ENCODE results near the gene CMTM4.
"Not testable (repeated sequence)": the region's sequence is repeated elsewhere in the genome, so short reads cannot be mapped to it uniquely, and the experiment has no call there.

Gene CMTM4

GRCh38 chr16:66662445-66663194, 33.9 kb downstream of the CMTM4 start:
- peak in 1 of 2 experiments; percentile 32 for DNase-seq (ENCODE audit: low read depth in 1 of 2, low spot score in 1 of 2)
- Histone ChIP-seq H3K27me3 (ENCODE audit: insufficient read depth, poor library complexity, severe bottlenecking) (no peaks in the 10 kb centered on the region), H3K4me3 (replicated peaks; ENCODE audit: insufficient read depth, low read length) (no peak overlapping the region), H3K27ac (replicated peaks) (no peak overlapping the region)
- TF ChIP-seq, protein P1, sequence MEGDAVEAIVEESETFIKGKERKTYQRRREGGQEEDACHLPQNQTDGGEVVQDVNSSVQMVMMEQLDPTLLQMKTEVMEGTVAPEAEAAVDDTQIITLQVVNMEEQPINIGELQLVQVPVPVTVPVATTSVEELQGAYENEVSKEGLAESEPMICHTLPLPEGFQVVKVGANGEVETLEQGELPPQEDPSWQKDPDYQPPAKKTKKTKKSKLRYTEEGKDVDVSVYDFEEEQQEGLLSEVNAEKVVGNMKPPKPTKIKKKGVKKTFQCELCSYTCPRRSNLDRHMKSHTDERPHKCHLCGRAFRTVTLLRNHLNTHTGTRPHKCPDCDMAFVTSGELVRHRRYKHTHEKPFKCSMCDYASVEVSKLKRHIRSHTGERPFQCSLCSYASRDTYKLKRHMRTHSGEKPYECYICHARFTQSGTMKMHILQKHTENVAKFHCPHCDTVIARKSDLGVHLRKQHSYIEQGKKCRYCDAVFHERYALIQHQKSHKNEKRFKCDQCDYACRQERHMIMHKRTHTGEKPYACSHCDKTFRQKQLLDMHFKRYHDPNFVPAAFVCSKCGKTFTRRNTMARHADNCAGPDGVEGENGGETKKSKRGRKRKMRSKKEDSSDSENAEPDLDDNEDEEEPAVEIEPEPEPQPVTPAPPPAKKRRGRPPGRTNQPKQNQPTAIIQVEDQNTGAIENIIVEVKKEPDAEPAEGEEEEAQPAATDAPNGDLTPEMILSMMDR (IDR thresholded peaks at IDR 0.05; ENCODE audit: insufficient read depth, low read length), result peak; percentile 32
- TF ChIP-seq POLR2AphosphoS5 (IDR thresholded peaks at IDR 0.05; ENCODE audit: low read depth), result no peak

DNA sequence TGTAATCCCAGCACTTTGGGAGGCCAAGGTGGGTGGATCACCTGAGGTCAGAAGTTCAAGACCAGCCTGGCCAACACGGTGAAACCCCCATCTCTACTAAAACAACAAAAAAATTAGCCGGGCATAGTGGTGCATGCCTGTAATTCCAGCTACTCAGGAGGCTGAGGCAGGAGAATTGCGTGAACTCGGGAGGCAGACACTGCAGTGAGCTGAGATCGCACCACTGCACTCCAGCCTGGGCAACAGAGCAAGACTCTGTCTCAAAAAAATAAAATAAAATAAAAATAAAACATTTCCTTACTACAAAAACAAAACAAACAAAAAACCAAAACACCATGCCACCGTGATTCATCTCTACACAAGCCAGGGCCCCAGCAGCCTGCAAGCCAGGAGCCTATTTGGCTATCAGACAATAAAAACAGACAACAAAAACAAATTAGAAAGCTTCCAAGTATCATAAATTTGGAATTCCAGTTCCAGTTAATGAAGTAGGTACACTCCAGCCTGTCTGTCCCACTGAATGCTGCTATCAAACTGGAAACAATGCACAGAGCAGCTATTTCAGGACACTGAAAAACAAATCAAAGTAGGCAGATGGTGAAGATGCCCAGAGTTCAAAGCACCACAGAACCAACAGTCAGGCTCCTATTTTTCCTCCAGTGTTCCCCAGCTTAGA, 34.7 kb downstream of the CMTM4 start:
- not testable (repeated sequence) for H3K27me3 ChIP-seq (ENCODE audit: insufficient read depth, poor library complexity, severe bottlenecking); H3K4me3 ChIP-seq (replicated peaks; ENCODE audit: insufficient read depth, low read length); DNase-seq (ENCODE audit: low read depth in 1 of 2, low spot score in 1 of 2); H3K27ac ChIP-seq (replicated peaks)

DNA sequence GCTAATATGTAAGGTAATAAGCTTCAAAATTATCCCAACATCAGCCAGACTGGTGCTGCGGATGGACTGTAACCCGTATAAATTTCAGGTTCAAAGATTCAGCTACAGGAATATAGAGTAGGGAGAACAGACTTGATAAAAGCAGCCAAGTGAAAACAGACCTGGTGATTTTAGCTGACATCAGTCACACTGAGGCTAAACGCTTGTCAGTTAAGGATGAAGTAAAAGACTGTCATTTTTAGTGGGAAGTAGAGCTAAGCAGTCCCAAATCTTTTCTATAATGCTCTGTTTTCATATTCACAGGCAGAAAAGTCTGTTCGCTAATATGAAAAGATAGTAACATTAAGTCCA, 35.4 kb downstream of the CMTM4 start:
- TF ChIP-seq SPI1 (IDR thresholded peaks at IDR 0.05; ENCODE audit: borderline replicate concordance, low read depth) (no peak), GABPA (IDR thresholded peaks at IDR 0.05; ENCODE audit: low read depth) (no peak), POLR2AphosphoS5 (IDR thresholded peaks at IDR 0.05; ENCODE audit: low read depth) (no peak), REST (IDR thresholded peaks at IDR 0.05; ENCODE audit: insufficient replicate concordance, low read depth) (no peak)
- TF ChIP-seq, protein P1 (IDR thresholded peaks at IDR 0.05; ENCODE audit: insufficient read depth, low read length), result no peak
- DNase-seq (ENCODE audit: low read depth in 1 of 2, low spot score in 1 of 2), result no peak
- peak overlapping the region; percentile 0; the same call in 1 of the 2 replicates for H3K27ac ChIP-seq (replicated peaks)
- H3K27me3 ChIP-seq (ENCODE audit: insufficient read depth, poor library complexity, severe bottlenecking), result no peaks in the 10 kb centered on the region
- no peak overlapping the region for H3K4me3 ChIP-seq (replicated peaks; ENCODE audit: insufficient read depth, low read length)

DNA sequence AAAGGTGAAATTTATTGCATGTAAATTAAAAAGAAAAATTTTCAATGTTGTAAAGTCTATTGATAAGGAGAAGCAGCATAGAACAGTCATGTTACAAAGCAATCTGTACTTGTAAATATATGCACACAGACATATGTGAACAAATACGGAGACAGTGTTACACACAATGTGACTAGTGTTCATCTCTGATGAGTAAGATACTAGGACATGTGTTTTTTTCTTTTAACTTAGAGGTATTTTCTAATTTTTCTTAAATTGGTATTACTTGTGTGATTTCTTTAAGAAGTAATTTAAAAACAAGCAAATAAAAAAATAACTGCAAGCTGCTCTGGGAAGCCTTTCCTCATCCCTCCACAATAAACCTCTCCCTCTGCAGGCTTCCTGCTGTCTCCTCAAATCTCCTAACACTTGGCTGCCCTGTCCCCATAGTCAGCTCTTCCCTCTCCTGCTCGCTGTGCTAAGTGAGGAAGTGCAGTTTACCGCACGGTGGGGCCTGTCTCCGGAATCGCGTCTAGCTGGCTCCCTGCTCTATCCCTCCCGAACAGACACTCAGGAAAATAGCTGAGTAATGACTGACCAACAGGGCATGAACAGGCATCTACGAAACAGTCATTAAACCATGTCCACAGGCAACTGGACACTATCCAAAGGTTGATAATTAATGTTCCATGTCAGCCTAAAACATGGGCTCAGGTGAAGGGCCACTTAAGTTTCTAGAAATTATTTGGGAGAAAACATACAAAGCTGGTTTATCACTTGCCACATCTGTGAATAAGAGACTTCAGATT, 35.9 kb downstream of the CMTM4 start:
- DNase-seq (ENCODE audit: low read depth in 1 of 2, low spot score in 1 of 2), result peak in 1 of 2 experiments; percentile 57
- Histone ChIP-seq H3K27ac (replicated peaks) (peak overlapping the region; percentile 0; the same call in 1 of the 2 replicates), H3K4me3 (replicated peaks; ENCODE audit: insufficient read depth, low read length) (no peak overlapping the region), H3K27me3 (ENCODE audit: insufficient read depth, poor library complexity, severe bottlenecking) (no peaks in the 10 kb centered on the region)
- TF ChIP-seq REST (IDR thresholded peaks at IDR 0.05; ENCODE audit: insufficient replicate concordance, low read depth) (no peak), SPI1 (IDR thresholded peaks at IDR 0.05; ENCODE audit: borderline replicate concordance, low read depth) (peak; percentile 94)

Measured in HL-60 (cell line).